Chondrocyte (in vitro differentiated cells): ENCODE data around the gene PSMG4. TPM values are rescaled to one million over a fixed set of nuclear protein-coding genes. Genes with fewer than 3 reads are reported as not detected.

Source experiments
- DNase-seq: peaks from one replicate; pipeline ENCODE4 v3.0.0; 2021; ENCODE audit warnings: mixed read lengths, low spot score
- H3K27ac Mint-ChIP-seq: one replicate; pipeline ENCODE4 v1.8.0; 2021; ENCODE audit warnings: mild to moderate bottlenecking, moderate library complexity, mixed read lengths; ENCODE audit not compliant: unreplicated experiment
- H3K27me3 Mint-ChIP-seq: 2 replicates; pipeline ENCODE4 v1.8.0; 2021; ENCODE audit warnings: low read depth, mixed read lengths
- H3K36me3 Mint-ChIP-seq: 2 replicates; pipeline ENCODE4 v1.8.0; 2021; ENCODE audit warnings: low read depth, mixed read lengths
- H3K4me1 Mint-ChIP-seq: 2 replicates; pipeline ENCODE4 v1.8.0; 2021; ENCODE audit warnings: low read depth, mild to moderate bottlenecking, mixed read lengths
- H3K4me3 Mint-ChIP-seq: one replicate; pipeline ENCODE4 v1.8.0; 2021; ENCODE audit warnings: mild to moderate bottlenecking, moderate library complexity, mixed read lengths; ENCODE audit not compliant: unreplicated experiment
- H3K9me3 Mint-ChIP-seq: 2 replicates; pipeline ENCODE4 v1.8.0; 2021; ENCODE audit warnings: low read depth, mixed read lengths
- total RNA-seq: library from RNA; stranded (reverse); gene quantifications from 3 replicates; pipeline ENCODE4 v1.2.1, GENCODE V29; 2021
- TF ChIP-seq, protein P1 (sequence below): fragments of 200-600 bp; sonication (generic); IDR thresholded peaks from 2 replicates; pipeline ENCODE4 v1.5.0; 2021; ENCODE audit warnings: antibody characterized with exemption, mild to moderate bottlenecking, moderate library complexity

PSMG4 gene
- total RNA-seq, 1 donor from 2014 or later = 16.2 TPM

DNA sequence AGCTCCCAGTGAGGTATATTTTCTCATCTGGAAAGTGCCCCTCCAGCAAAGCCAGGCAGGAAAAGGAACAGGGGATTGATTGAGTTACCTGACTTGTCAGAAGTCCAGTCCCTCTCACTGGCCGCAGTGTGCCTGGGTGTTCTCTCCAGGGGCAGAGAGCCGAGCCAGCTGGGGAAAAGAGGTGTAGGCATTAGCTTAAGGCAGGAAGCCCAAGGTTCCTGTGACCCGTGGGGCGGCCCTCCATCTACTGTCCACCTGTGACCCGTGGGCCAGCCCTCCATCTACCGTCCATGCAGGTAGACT lies 2.7 kb downstream of the PSMG4 start:
- Mint-ChIP-seq H3K36me3 (peaks cover 1% of the 10 kb centered on the region), H3K4me3 (peak overlapping the region; percentile 35), H3K27ac (no peak overlapping the region), H3K9me3 (no peaks in the 10 kb centered on the region), H3K27me3 (no peaks in the 10 kb centered on the region), H3K4me1 (peaks cover 40% of the 10 kb centered on the region)
- TF ChIP-seq, protein P1, sequence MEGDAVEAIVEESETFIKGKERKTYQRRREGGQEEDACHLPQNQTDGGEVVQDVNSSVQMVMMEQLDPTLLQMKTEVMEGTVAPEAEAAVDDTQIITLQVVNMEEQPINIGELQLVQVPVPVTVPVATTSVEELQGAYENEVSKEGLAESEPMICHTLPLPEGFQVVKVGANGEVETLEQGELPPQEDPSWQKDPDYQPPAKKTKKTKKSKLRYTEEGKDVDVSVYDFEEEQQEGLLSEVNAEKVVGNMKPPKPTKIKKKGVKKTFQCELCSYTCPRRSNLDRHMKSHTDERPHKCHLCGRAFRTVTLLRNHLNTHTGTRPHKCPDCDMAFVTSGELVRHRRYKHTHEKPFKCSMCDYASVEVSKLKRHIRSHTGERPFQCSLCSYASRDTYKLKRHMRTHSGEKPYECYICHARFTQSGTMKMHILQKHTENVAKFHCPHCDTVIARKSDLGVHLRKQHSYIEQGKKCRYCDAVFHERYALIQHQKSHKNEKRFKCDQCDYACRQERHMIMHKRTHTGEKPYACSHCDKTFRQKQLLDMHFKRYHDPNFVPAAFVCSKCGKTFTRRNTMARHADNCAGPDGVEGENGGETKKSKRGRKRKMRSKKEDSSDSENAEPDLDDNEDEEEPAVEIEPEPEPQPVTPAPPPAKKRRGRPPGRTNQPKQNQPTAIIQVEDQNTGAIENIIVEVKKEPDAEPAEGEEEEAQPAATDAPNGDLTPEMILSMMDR = no peak
- DNase-seq = no peak

DNA sequence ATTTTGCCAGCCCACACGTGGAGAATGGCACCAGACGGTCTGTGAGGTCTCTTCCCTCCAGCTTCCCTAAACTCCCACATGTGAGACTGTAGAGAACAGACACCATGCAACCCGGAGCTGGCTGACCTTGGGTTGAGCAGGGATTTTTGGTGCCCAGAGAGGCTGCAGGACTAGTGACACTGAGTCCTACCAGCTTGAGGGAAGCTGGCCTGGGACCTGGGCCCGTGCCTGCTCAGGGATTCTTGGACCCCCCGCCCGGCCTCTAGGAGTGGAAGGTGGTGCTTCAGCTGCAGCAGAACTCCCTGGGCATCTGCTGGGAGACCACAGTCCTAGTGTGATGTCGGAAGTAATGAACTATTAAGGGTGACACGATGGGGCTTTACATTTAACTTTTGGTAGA lies 3.2 kb downstream of the PSMG4 start:
- Mint-ChIP-seq H3K4me1 (peaks cover 40% of the 10 kb centered on the region), H3K36me3 (peaks cover 1% of the 10 kb centered on the region), H3K9me3 (no peaks in the 10 kb centered on the region), H3K27ac (no peak overlapping the region), H3K4me3 (no peak overlapping the region), H3K27me3 (no peaks in the 10 kb centered on the region)
- DNase-seq = no peak
- TF ChIP-seq, protein P1 = no peak

DNA sequence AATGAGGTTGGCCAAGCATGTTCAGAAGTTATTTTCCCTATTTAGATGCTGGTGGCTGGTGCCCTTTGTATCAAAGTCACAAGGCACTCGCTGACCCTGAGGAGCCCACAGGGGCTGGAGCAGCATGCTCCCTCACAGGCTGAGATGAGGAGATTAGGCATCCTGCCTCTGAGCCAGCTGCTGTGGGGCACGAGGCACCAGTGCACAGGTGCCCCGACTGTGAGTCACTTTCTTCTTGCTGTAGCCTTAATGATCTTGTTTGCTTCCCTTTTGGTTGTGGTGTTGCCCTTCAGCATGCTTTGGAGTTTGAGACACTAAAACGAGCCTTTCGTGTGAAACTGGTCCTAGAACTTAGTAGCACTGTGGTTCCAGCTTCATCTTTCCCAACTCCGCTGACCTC lies 4.3 kb downstream of the PSMG4 start:
- Mint-ChIP-seq H3K27ac (no peak overlapping the region), H3K36me3 (peaks cover 5% of the 10 kb centered on the region), H3K4me1 (peaks cover 40% of the 10 kb centered on the region), H3K9me3 (no peaks in the 10 kb centered on the region), H3K4me3 (no peak overlapping the region), H3K27me3 (no peaks in the 10 kb centered on the region)
- DNase-seq = no peak
- TF ChIP-seq, protein P1 = no peak

DNA sequence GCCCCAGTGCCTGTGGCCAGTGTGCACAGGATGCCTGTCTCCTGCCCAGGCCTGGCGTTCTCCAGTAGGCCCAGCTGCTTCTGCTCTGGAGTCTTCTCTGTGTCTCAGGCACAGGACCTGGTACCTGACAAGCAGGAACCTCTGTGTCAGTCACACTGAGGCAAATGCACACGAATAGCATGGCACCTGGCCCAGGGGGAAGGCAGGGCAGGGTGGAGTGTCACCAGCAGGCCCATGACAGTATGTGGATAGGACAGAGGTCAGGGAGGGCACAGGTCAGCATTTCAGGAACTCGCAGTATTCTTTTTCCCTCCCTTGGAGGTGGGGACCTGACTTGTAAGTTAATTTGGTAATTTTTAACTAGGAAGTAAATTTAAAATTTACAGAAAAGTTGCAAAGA lies 5.6 kb downstream of the PSMG4 start:
- H3K36me3 Mint-ChIP-seq = peaks cover 12% of the 10 kb centered on the region
- no peaks in the 10 kb centered on the region for H3K9me3 Mint-ChIP-seq
- no peaks in the 10 kb centered on the region for H3K27me3 Mint-ChIP-seq
- H3K4me3 Mint-ChIP-seq = no peak overlapping the region
- no peak for DNase-seq
- no peak overlapping the region for H3K27ac Mint-ChIP-seq
- peaks cover 39% of the 10 kb centered on the region for H3K4me1 Mint-ChIP-seq
- TF ChIP-seq, protein P1 = no peak

DNA sequence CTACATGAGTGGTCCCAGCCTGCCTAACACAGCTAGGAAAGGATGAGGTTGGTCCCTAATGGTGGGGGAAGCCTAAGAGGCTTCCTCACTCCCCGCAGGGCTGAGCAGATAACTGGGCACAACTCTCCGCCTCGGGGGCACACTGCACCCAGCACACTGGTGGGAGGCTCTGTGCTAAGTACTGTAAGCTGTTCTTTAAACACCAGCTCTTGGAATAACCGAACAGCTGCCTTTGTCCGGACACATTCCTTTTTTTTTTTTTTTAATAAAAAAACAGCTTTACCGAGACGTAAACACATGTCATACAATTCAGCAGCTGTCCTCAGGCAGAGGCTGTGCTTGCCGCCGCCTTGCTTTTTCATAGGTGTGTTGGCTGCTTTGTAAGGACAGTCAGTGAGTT lies 6.9 kb downstream of the PSMG4 start:
- Mint-ChIP-seq H3K36me3 (peaks cover 17% of the 10 kb centered on the region), H3K27me3 (no peaks in the 10 kb centered on the region), H3K9me3 (no peaks in the 10 kb centered on the region), H3K27ac (no peak overlapping the region), H3K4me1 (peaks cover 26% of the 10 kb centered on the region), H3K4me3 (no peak overlapping the region)
- DNase-seq = no peak
- TF ChIP-seq, protein P1 = no peak
